Measurements from ENCODE around the gene SCG5. TPM values are rescaled to one million over a fixed set of nuclear protein-coding genes. Genes with fewer than 3 reads are reported as not detected.

The SCG5 gene
- total and polyA plus RNA-seq, 2 donors (not counting 3 experiments of a cell fraction or from before 2014, with no cell fraction given), result 3.3 to 3.9 TPM

DNA sequence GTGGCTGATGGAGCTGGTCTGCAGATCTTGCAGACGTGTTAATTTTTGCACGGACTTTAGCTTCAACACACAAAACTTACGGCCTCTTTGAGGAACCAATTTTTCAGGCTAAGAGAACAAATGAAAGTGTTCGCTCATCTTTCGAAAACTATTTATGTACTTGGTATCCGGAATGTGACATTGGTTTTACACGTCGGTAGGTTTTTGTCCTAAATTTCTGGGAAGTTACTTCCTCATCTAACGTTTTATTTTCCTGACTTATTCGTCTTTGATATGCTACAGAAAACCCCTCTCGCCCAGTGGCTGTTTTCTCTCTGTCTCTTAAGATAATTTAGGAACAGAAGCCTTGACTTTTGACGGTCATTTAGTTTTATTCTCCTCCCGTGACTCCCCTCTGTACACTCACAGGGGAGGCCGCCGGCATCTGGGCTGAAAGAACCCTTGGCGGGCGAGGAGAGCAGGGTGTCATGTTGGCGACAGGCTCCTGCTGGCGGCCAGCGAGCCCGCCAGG is 75.5 kb downstream of the SCG5 start:
- FAIRE-seq, result peak; percentile 37
- TF ChIP-seq MYC (IDR thresholded peaks at IDR 0.05; ENCODE audit: low read depth, low read length) (no peak), EZH2 (IDR thresholded peaks at IDR 0.05; ENCODE audit: borderline replicate concordance, low read depth, low read length, severe bottlenecking) (peak; percentile 46), POLR2AphosphoS5 (IDR thresholded peaks at IDR 0.05; ENCODE audit: insufficient read depth, low read depth, low read length) (no peak)
- TF ChIP-seq, protein P1, sequence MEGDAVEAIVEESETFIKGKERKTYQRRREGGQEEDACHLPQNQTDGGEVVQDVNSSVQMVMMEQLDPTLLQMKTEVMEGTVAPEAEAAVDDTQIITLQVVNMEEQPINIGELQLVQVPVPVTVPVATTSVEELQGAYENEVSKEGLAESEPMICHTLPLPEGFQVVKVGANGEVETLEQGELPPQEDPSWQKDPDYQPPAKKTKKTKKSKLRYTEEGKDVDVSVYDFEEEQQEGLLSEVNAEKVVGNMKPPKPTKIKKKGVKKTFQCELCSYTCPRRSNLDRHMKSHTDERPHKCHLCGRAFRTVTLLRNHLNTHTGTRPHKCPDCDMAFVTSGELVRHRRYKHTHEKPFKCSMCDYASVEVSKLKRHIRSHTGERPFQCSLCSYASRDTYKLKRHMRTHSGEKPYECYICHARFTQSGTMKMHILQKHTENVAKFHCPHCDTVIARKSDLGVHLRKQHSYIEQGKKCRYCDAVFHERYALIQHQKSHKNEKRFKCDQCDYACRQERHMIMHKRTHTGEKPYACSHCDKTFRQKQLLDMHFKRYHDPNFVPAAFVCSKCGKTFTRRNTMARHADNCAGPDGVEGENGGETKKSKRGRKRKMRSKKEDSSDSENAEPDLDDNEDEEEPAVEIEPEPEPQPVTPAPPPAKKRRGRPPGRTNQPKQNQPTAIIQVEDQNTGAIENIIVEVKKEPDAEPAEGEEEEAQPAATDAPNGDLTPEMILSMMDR (IDR thresholded peaks at IDR 0.05; ENCODE audit: extremely low read depth in 1 of 2, insufficient read depth in 1 of 2, low read depth in 1 of 2, low read length in 2 of 2), result no peak
- dilution Hi-C loops (cut with MboI; ENCODE audit: extremely low pct_ligation_motif_present, low sequenced_read_pairs) (no loop called here), intact Hi-C loops (cut with micrococcal nuclease) (no loop called here)
- no peak overlapping the region for H3K27ac ChIP-seq (ENCODE audit: insufficient read depth, low read depth, low read length)
- H3K4me2 ChIP-seq (ENCODE audit: insufficient read depth, low read length), result peak overlapping the region; percentile 35
- H3K9me1 ChIP-seq (replicated peaks; ENCODE audit: control insufficient read depth, extremely low read depth, insufficient read depth, low read length), result no peaks in the 10 kb centered on the region
- no peaks in the 10 kb centered on the region for H3K79me2 ChIP-seq (ENCODE audit: control insufficient read depth, insufficient read depth, low read length)
- peak; percentile 5 for DNase-seq (ENCODE audit: low read depth, low spot score)
- no peaks in the 10 kb centered on the region for H3K36me3 ChIP-seq (ENCODE audit: control insufficient read depth in 2 of 2, extremely low read depth in 1 of 2, insufficient read depth in 2 of 2, low read length in 2 of 2)
- no peaks in the 10 kb centered on the region for H3K9me3 ChIP-seq (replicated peaks; ENCODE audit: control insufficient read depth, insufficient read depth, low read length)
- H4K20me1 ChIP-seq (replicated peaks; ENCODE audit: control insufficient read depth, extremely low read depth, insufficient read depth, low read length), result no peaks in the 10 kb centered on the region
- ChIA-PET CTCF (no interaction called here), POLR2A (no interaction called here)
- peaks cover 4% of the 10 kb centered on the region for H3K4me1 ChIP-seq (ENCODE audit: control insufficient read depth, extremely low read depth, insufficient read depth, low read length)
- no TSS peak for BruUV-seq (replicated peaks)
- H3K4me3 ChIP-seq (replicated peaks in 1 of 3; ENCODE audit: insufficient read depth in 1 of 3, low read depth in 1 of 3, low read length in 3 of 3), result no peak overlapping the region
- H3K9ac ChIP-seq (replicated peaks; ENCODE audit: extremely low read depth, insufficient read depth, low read length), result no peak overlapping the region
- peaks cover 53 to 84% of the 10 kb centered on the region in 2 experiments for H3K27me3 ChIP-seq (ENCODE audit: control insufficient read depth in 2 of 2, insufficient read depth in 2 of 2, low read length in 2 of 2)
- H2AFZ ChIP-seq (ENCODE audit: low read depth, low read length), result no peak overlapping the region
